Right cardiac atrium (tissue), 5 donors: ENCODE data around the gene TBC1D22B. TPM values are rescaled to one million over a fixed set of nuclear protein-coding genes. Genes with fewer than 3 reads are reported as not detected.
"Not testable (repeated sequence)": the region's sequence is repeated elsewhere in the genome, so short reads cannot be mapped to it uniquely, and the experiment has no call there.

Experiments
- ATAC-seq, 2 donors: fragments of 200-7000 bp; cut with Tn5 transposase; one replicate each; pipeline versions ENCODE4 v1.8.0 to v1.9.1; 2020; ENCODE audit warnings: moderate library complexity in 2 of 2, mild to moderate bottlenecking in 1 of 2
- DNase-seq, 3 donors: peaks; one replicate each; pipeline ENCODE4 v3.0.0-alpha.2; 2020
- H3K27ac ChIP-seq: one replicate; pipeline ENCODE4 v1.5.1; 2013; ENCODE audit warnings: mild to moderate bottlenecking, low read length, control low read depth, moderate library complexity
- H3K27me3 ChIP-seq: one replicate; pipeline ENCODE4 v1.6.1; 2013; ENCODE audit not compliant: control insufficient read depth, insufficient read depth
- H3K4me1 ChIP-seq: one replicate; pipeline ENCODE4 v1.6.1; 2013; ENCODE audit warnings: low read length; ENCODE audit not compliant: control insufficient read depth, insufficient read depth
- H3K4me3 ChIP-seq: one replicate; pipeline ENCODE4 v1.5.1; 2013; ENCODE audit warnings: low read length, control low read depth
- H3K9me3 ChIP-seq: one replicate; pipeline ENCODE4 v1.6.1; 2013; ENCODE audit warnings: low read length; ENCODE audit not compliant: control insufficient read depth
- WGBS: extraction: QIAGEN DNeasy Blood & Tissue Kit; methylation state at CpG from one replicate; pipeline ENCODE4 v1.1.7; 2013; 5-methylcytosine and 5-hydroxymethylcytosine counted together
- intact Hi-C, 4 donors: fragments of 100-400 bp; cut with DNase I; formaldehyde crosslinking; loops; one replicate each; pipeline versions ENCODE4 v1.11.0 to v1.14.0; 2022 to 2023
- polyA plus RNA-seq: library from polyadenylated mRNA; stranded (reverse); fragments of 200-250 nt; gene quantifications from one replicate; pipeline ENCODE4 v1.2.3, GENCODE V29; 2013
- total RNA-seq, 4 donors: library from RNA; stranded (reverse); fragmentation: NEBNext Ultra II Directional; extraction: Animal tissue kit (Norgen Biotek cat#: 25700); gene quantifications; one replicate each; pipeline ENCODE4 v1.2.1, GENCODE V29; 2021
- donor health status: healthy with polysubstance abuse.
- donor health status: DM: no; HTN: yes; CAD: no.
- donor health status: DM: no; HTN: no; CAD: no.
- donor health status: DM: no; HTN: yes; CAD: no; lungs with severe emphysema.
- donor health status: DM: yes; HTN: yes; CAD: no.

Gene TBC1D22B
- total and polyA plus RNA-seq, 5 donors: 4.6 to 9.2 (median 7.3) TPM

DNA sequence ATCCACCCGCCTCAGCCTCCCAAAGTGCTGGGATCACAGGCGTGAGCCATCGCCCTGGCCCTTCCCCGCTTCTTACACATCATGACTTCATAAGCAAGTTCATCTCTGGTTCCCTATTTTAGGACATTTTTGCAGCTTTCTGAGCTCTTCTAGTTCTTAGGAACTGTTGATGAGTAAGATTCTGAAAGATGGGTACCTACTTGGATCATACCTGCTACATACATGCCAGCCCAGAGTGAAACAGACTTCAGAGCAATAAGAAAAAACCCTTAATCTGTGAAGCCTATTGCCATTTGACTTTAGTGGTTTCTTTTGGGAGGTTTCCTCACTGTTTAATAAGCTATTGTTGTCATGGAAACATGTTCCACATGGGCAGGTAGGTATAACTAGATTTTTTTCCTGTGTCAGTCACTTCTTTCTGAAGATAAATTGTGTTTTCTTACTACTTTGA is 28.3 kb downstream of the TBC1D22B start:
- Histone ChIP-seq H3K27me3 (no peaks in the 10 kb centered on the region), H3K4me1 (peaks cover 2% of the 10 kb centered on the region), H3K9me3 (no peaks in the 10 kb centered on the region), H3K4me3 (no peak overlapping the region), H3K27ac (no peak overlapping the region)
- intact Hi-C loops: no loop called here
- no peak for DNase-seq
- WGBS: 97% methylated on average over 4 of the region's 4 CpGs
- no peak for ATAC-seq

DNA sequence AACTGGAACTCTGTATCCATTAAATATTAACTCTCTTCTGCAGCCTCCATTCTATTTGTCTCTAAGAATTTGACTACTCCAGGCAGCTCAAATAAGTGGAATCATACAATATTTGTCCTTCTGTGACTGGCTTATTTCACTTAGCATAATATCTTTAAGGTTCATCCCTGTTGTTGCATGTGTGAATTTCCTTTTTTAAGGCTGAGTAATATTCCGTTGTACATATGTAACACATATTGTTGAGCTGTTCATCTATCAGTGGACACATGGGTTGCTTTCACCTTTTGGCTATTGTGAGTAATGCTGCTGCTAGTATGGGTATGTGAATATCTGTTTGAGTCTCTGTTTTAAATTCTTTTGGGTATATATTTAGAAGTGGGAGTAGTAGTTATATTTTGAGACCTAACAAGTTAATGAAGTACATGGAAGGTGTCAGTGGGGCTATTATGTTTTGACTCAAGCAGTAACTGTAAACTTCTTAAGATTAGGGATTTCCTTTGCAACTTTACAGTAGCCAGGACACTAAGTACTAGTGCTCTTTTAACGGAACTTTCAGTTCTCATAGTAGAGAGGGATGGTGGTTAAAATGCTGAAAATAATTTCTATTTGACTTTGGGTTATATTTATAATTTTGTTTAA is 30.1 kb downstream of the TBC1D22B start:
- Histone ChIP-seq H3K4me3 (no peak overlapping the region), H3K27ac (no peak overlapping the region), H3K9me3 (no peaks in the 10 kb centered on the region), H3K27me3 (no peaks in the 10 kb centered on the region), H3K4me1 (peaks cover under 1% of the 10 kb centered on the region)
- intact Hi-C loops: no loop called here
- ATAC-seq (no peak), DNase-seq (no peak)
- WGBS: 97% methylated on average over 2 of the region's 2 CpGs

DNA sequence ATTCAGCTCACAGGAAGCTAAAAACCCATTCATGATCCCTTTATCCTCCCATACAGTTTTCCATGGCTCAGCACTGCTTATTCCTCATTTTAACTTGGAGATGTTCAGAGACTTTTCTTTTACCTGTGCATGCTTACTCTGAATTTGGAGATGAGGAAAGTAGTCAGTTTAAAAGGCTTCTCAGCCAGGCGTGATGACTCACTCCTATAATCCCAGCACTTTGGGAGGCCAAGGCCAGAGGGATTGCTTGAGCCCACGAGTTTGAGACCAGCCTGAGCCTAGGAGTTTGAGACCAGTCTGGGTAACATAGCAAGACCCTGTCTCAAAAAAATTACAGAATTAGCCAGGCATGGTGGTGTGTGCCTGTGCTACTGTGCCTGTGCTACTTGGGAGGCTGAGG is 30.7 kb downstream of the TBC1D22B start:
- Histone ChIP-seq H3K27me3 (no peaks in the 10 kb centered on the region), H3K27ac (no peak overlapping the region), H3K9me3 (no peaks in the 10 kb centered on the region), H3K4me3 (no peak overlapping the region), H3K4me1 (no peaks in the 10 kb centered on the region)
- ATAC-seq: no peak
- DNase-seq: no peak
- 87% methylated on average over 2 of the region's 2 CpGs for WGBS
- intact Hi-C loops: no loop called here

DNA sequence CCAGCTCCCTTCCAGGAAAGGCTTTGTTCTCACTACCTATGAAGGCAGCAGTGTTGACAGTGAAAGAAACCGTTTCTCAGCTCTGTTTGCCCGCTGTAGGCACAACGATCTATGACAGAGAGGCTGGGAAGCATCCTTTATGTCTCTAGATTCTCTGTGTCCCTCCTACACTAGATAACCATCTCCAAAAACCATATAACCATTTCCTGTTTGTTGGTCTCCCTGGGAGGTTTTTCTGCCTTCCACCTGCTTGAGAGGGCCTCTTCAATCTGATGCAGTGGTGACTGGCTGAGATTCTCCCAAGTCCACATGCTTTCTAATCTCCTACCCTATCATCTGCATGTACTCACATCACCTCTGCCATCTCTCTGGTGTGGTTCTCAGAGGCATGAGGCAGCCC is 32.4 kb downstream of the TBC1D22B start:
- no peaks in the 10 kb centered on the region for H3K27me3 ChIP-seq
- WGBS: 84% methylated on average over 3 of the region's 3 CpGs

DNA sequence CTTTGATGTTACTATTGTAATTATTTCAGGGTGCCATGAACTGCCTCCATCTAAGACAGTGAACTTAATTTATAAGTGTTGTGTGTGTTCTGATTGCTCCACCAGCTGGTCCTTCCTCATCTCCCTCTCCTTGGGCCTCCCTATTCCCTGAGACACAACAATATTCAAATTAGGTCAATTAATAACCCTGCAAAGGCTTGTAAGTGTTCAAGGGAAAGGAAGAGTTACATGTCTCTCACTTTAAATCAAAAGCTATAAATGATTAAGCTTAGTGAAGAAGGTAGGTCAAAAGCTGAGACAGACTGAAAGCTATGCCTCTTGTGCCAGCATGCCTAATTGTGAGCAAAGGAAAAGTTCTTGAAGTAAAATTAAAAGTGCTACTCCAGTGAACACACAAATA is 35.9 kb downstream of the TBC1D22B start:
- no peaks in the 10 kb centered on the region for H3K9me3 ChIP-seq
- no peak overlapping the region for H3K4me3 ChIP-seq
- H3K27me3 ChIP-seq: no peaks in the 10 kb centered on the region
- no peaks in the 10 kb centered on the region for H3K4me1 ChIP-seq
- ATAC-seq: no peak
- H3K27ac ChIP-seq: no peak overlapping the region
- no peak for DNase-seq
- intact Hi-C loops: no loop called here

More for the DNA sequence above, 32.4 kb downstream of the TBC1D22B start:
- no peaks in the 10 kb centered on the region for H3K4me1 ChIP-seq
- ATAC-seq (no peak), DNase-seq (no peak)
- no peaks in the 10 kb centered on the region for H3K9me3 ChIP-seq
- H3K27ac ChIP-seq: no peak overlapping the region
- intact Hi-C loops: no loop called here
- H3K4me3 ChIP-seq: no peak overlapping the region

GRCh38 chr6:37297637-37298036 is 40.1 kb downstream of the TBC1D22B start:
- intact Hi-C loops, H3K27me3 ChIP-seq, H3K27ac ChIP-seq, H3K4me3 ChIP-seq, H3K4me1 ChIP-seq, ATAC-seq, H3K9me3 ChIP-seq, DNase-seq: not testable (repeated sequence)

DNA sequence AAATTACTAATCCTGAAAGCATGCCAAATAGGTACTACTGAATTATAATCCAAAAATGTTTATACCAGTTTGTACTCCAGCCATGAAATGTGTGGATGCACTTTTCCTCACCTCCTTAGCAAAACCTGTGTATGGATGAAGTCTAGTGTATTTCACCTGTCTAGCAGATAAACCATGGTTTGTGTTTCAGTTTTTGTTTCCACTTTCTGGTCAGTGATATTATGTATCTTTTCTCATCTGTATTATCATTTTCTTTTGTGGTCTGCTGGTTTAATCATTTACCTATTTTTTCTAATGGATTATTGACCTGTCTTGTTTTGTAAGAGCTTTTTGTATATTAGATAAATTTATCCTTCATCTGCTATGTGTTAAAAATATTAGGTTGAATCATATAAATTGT is 41.4 kb downstream of the TBC1D22B start:
- Histone ChIP-seq H3K4me3 (no peak overlapping the region), H3K27ac (no peak overlapping the region), H3K9me3 (no peaks in the 10 kb centered on the region), H3K27me3 (no peaks in the 10 kb centered on the region), H3K4me1 (no peaks in the 10 kb centered on the region)
- DNase-seq (no peak), ATAC-seq (no peak)
- intact Hi-C loops: no loop called here

- DNase-seq (no peak), ATAC-seq (no peak)
- Histone ChIP-seq H3K27me3 (no peaks in the 10 kb centered on the region), H3K4me1 (no peaks in the 10 kb centered on the region), H3K27ac (no peak overlapping the region), H3K4me3 (no peak overlapping the region), H3K9me3 (no peaks in the 10 kb centered on the region)
- WGBS: 84% methylated on average over 4 of the region's 4 CpGs
- intact Hi-C loops: no loop called here
These were observed 42.4 kb downstream of the TBC1D22B start for GRCh38 chr6:37299990-37300389.

DNA sequence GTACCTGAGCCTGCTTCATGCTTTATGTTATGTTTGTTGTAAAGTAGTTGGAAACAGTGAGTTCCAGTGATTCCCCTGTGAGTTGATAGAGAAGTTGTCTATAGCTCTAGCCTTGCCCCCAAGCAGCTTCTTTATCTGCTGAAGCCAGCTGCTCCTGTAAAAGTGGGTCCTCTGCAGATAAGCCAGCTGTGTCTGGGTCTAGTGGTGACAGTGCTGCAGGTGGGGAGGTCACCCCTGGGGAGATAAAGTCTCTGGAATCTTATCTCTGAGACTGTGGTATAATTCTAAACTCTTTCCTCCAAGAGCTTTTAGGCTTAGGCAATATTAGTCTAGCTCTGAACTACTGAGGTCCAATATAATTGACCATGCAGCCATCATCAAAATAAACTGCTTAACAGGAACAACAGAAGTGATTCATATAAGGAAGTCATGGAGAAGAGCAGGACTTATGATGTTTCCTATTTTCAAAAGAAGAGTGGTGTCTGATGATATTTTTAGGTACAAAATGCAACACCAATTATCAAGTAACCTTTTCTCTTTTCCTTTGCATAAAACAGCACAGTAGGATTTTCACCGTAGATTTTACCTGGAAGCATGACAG is 44.6 kb downstream of the TBC1D22B start:
- Histone ChIP-seq H3K4me1 (no peaks in the 10 kb centered on the region), H3K9me3 (no peaks in the 10 kb centered on the region), H3K27ac (no peak overlapping the region), H3K27me3 (no peaks in the 10 kb centered on the region), H3K4me3 (no peak overlapping the region)
- DNase-seq (no peak), ATAC-seq (no peak)
- WGBS: 74% methylated on average over 1 of the region's 1 CpG
- intact Hi-C loops: no loop called here

GRCh38 chr6:37303091-37303660 is 45.6 kb downstream of the TBC1D22B start:
- intact Hi-C loops: no loop called here
- 52% methylated on average over 6 of the region's 6 CpGs for WGBS
- ATAC-seq: no peak

DNA sequence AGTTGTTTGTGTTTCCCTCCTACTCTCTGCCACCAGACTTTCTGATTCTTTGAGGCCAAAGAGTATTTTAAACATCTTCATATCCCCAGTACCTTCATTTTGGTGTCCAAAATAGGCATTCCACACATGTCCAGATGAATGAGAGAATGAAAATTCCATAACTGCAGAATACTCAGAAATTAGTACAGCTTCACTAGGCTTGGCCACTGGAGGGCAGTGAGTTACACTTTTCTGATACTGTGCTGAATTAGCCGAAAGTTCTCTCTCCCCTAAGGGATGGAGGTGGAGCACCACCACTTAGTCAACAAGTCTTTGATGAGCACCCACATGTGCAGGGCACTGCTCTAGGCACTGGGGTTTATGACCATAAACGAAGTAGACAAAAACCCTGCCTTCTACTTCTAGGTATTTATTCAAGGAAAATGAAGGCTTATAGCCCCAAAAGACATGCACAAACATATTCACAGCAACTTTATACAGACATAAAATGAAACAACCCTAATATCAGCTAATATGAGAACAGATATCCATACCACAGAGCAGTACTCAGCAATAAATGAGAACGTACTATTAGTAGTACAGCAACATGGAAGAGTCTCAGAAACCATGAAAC is 46.4 kb downstream of the TBC1D22B start:
- Histone ChIP-seq H3K4me1 (peaks cover 5% of the 10 kb centered on the region), H3K27ac (no peak overlapping the region), H3K27me3 (no peaks in the 10 kb centered on the region), H3K9me3 (no peaks in the 10 kb centered on the region), H3K4me3 (no peak overlapping the region)
- DNase-seq (no peak), ATAC-seq (peak; percentile 42 to 58)
- WGBS: 49% methylated on average over 3 of the region's 3 CpGs
- intact Hi-C loops: no loop called here

More at GRCh38 chr6:37303091-37303660, 45.6 kb downstream of the TBC1D22B start:
- no peaks in the 10 kb centered on the region for H3K9me3 ChIP-seq
- H3K27me3 ChIP-seq: no peaks in the 10 kb centered on the region
- no peak overlapping the region for H3K27ac ChIP-seq
- DNase-seq: no peak
- peaks cover 2% of the 10 kb centered on the region for H3K4me1 ChIP-seq
- H3K4me3 ChIP-seq: no peak overlapping the region
